SK-N-SH (cell line): ENCODE results near the gene P2RX4. TPM values are rescaled to one million over a fixed set of nuclear protein-coding genes. Genes with fewer than 3 reads are reported as not detected.

Experiments used
- CTCF ChIA-PET: fragments of 300-600, 350-600 bp; formaldehyde crosslinking; extraction: SDS; loops from one replicate; lab custom pipeline; 2021; lab: Yijun Ruan, JAX
- POLR2A ChIA-PET: fragments of 350-600 bp; sonication (Branson Sonifier 250); formaldehyde crosslinking; extraction: SDS; loops from one replicate; lab custom pipeline; 2020; ENCODE audit warnings: antibody characterized with exemption, inconsistent platforms; lab: Yijun Ruan, JAX
- DNase-seq: peaks from one replicate; pipeline ENCODE4 v3.0.0; 2012
- H2AFZ ChIP-seq: fragments of 200-600 bp; sonication (generic); 2 replicates; pipeline ENCODE4 v1.8.1; 2016; ENCODE audit warnings: antibody characterized with exemption, mild to moderate bottlenecking, low read depth
- H3F3A ChIP-seq: fragments of 200-600 bp; sonication (generic); replicated peaks from 2 replicates; pipeline ENCODE3; 2016; ENCODE audit warnings: antibody characterized with exemption, mild to moderate bottlenecking; ENCODE audit not compliant: insufficient read depth
- H3K27ac ChIP-seq, 2 experiments: fragments of 200-500 bp in 1 of 2; fragments of 200-600 bp in 1 of 2; sonication (Bioruptor generic) in 1 of 2; sonication (generic), shearing (Covaris generic) in 1 of 2; 2 replicates each; pipeline versions ENCODE4 v1.5.1 to v1.6.1; 2014 to 2016; ENCODE audit warnings: low read depth in 2 of 2, inconsistent platforms in 1 of 2, low read length in 1 of 2, mild to moderate bottlenecking in 1 of 2, mixed read lengths in 1 of 2
- H3K27me3 ChIP-seq: fragments of 200-600 bp; sonication (generic), shearing (Covaris generic); 2 replicates; pipeline ENCODE4 v1.6.1; 2016; ENCODE audit warnings: mixed run types; ENCODE audit not compliant: insufficient read depth
- H3K36me3 ChIP-seq, 2 experiments: fragments of 200-500 bp in 1 of 2; fragments of 200-600 bp in 1 of 2; sonication (Bioruptor generic) in 1 of 2; sonication (generic) in 1 of 2; replicated peaks in 1 of 2; 2 replicates each; pipeline versions ENCODE3 to v1.5.1; 2014 to 2016; ENCODE audit warnings: low read length in 1 of 2, mild to moderate bottlenecking in 1 of 2; ENCODE audit not compliant: insufficient read depth in 2 of 2, control insufficient read depth in 1 of 2
- H3K4me1 ChIP-seq, 2 experiments: fragments of 200-500 bp in 1 of 2; fragments of 200-600 bp in 1 of 2; sonication (Bioruptor generic) in 1 of 2; sonication (generic), shearing (Covaris generic) in 1 of 2; 2 replicates each; pipeline versions ENCODE4 v1.5.1 to v1.6.1; 2014 to 2016; ENCODE audit warnings: low read depth in 1 of 2, low read length in 1 of 2, mixed run types in 1 of 2; ENCODE audit not compliant: insufficient read depth in 2 of 2, control insufficient read depth in 1 of 2
- H3K4me2 ChIP-seq: fragments of 200-600 bp; sonication (generic), shearing (Covaris generic); 2 replicates; pipeline ENCODE4 v1.6.1; 2017; ENCODE audit warnings: mixed run types
- H3K4me3 ChIP-seq, 2 experiments: fragments of 200-500 bp in 1 of 2; fragments of 200-600 bp in 1 of 2; sonication (Bioruptor generic) in 1 of 2; sonication (generic), shearing (Covaris generic) in 1 of 2; 2 replicates each; pipeline versions ENCODE4 v1.5.1 to v1.8.1; 2014 to 2016; ENCODE audit warnings: low read depth in 2 of 2, inconsistent platforms in 1 of 2, low read length in 1 of 2, mild to moderate bottlenecking in 1 of 2, mixed read lengths in 1 of 2, moderate library complexity in 1 of 2
- H3K79me2 ChIP-seq: fragments of 200-600 bp; sonication (generic); 2 replicates; pipeline ENCODE4 v1.8.1; 2017; ENCODE audit warnings: mild to moderate bottlenecking; ENCODE audit not compliant: insufficient read depth
- H3K9ac ChIP-seq: fragments of 200-600 bp; sonication (generic); 2 replicates; pipeline ENCODE4 v1.6.1; 2017; ENCODE audit warnings: mixed run types
- H3K9me2 ChIP-seq: fragments of 200-600 bp; sonication (generic); 2 replicates; pipeline ENCODE4 v1.6.1; 2017; ENCODE audit warnings: mixed run types
- H3K9me3 ChIP-seq: fragments of 200-600 bp; sonication (generic); 2 replicates; pipeline ENCODE4 v1.6.1; 2017; ENCODE audit warnings: mixed run types, mild to moderate bottlenecking, moderate library complexity
- H4K20me1 ChIP-seq: fragments of 200-600 bp; sonication (generic); 2 replicates; pipeline ENCODE4 v1.6.1; 2017; ENCODE audit warnings: mild to moderate bottlenecking, mixed run types; ENCODE audit not compliant: insufficient read depth
- ELF1 ChIP-seq: IDR thresholded peaks from 2 replicates; pipeline ENCODE4 v1.4.0; 2012
- FOSL2 ChIP-seq: IDR thresholded peaks from 2 replicates; pipeline ENCODE4 v1.4.0; 2012; ENCODE audit warnings: low read depth, mild to moderate bottlenecking, moderate library complexity, borderline replicate concordance
- FOXJ3 ChIP-seq: sonication (generic); formaldehyde crosslinking; IDR thresholded peaks from 2 replicates; pipeline ENCODE4 v1.5.1; 2020; ENCODE audit warnings: mild to moderate bottlenecking, missing genetic modification reagents
- GABPA ChIP-seq: IDR thresholded peaks from 2 replicates; pipeline ENCODE4 v1.4.0; 2012; ENCODE audit warnings: low read depth, mild to moderate bottlenecking
- GATA2 ChIP-seq: sonication (generic); formaldehyde crosslinking; IDR thresholded peaks from 2 replicates; pipeline ENCODE4 v1.5.0; 2020; ENCODE audit warnings: mild to moderate bottlenecking, missing genetic modification reagents
- IRF3 ChIP-seq: fragments of 150-350 bp; IDR thresholded peaks from 2 replicates; pipeline ENCODE4 v1.6.1; 2016; ENCODE audit warnings: mild to moderate bottlenecking, low read depth, low read length
- JUND ChIP-seq: IDR thresholded peaks from 2 replicates; pipeline ENCODE4 v1.4.0; 2012
- MAX ChIP-seq: IDR thresholded peaks from 2 replicates; pipeline ENCODE4 v1.4.0; 2012; ENCODE audit warnings: low read depth
- MXI1 ChIP-seq: IDR thresholded peaks from 2 replicates; pipeline ENCODE4 v1.6.1; 2012; ENCODE audit warnings: mild to moderate bottlenecking, low read depth, low read length, improper control_type of control experiment
- NFIC ChIP-seq: IDR thresholded peaks from 2 replicates; pipeline ENCODE4 v1.4.0; 2012; ENCODE audit warnings: borderline replicate concordance
- REST ChIP-seq: IDR thresholded peaks from 2 replicates; pipeline ENCODE4 v1.6.1; 2012; ENCODE audit warnings: mild to moderate bottlenecking, low read depth, low read length, moderate library complexity
- RXRA ChIP-seq: IDR thresholded peaks from 2 replicates; pipeline ENCODE4 v1.4.0; 2012; ENCODE audit warnings: low read depth, mild to moderate bottlenecking, borderline replicate concordance
- SIN3A ChIP-seq: IDR thresholded peaks from 2 replicates; pipeline ENCODE4 v1.6.1; 2012; ENCODE audit warnings: low read depth, mild to moderate bottlenecking, low read length, moderate library complexity, borderline replicate concordance
- TAF1 ChIP-seq: IDR thresholded peaks from 2 replicates; pipeline ENCODE4 v1.6.1; 2012; ENCODE audit warnings: low read depth, mild to moderate bottlenecking, low read length, moderate library complexity, borderline replicate concordance
- TCF12 ChIP-seq: IDR thresholded peaks from 2 replicates; pipeline ENCODE4 v1.4.0; 2012
- USF2 ChIP-seq: fragments of 150-350 bp; IDR thresholded peaks from 2 replicates; pipeline ENCODE4 v1.6.1; 2017; ENCODE audit warnings: antibody characterized with exemption, low read length, low read depth, borderline replicate concordance
- ZBTB33 ChIP-seq: IDR thresholded peaks from 2 replicates; pipeline ENCODE4 v1.4.0; 2012; ENCODE audit warnings: low read depth, borderline replicate concordance
- WGBS: methylation state at CpG from one replicate; pipeline ENCODE4 v1.1.6; 2017; ENCODE audit warnings: low lambda C conversion rate; 5-methylcytosine and 5-hydroxymethylcytosine counted together
- polyA plus RNA-seq, 3 experiments: library from polyadenylated mRNA; depleted of rRNA; stranded (reverse); fragments of >200 nt; gene quantifications; 2 replicates each; pipeline ENCODE4 v1.2.3, GENCODE V29; 2012

Gene P2RX4
- polyA plus RNA-seq, 1 of the 3 experiments (the other 2 are of a cell fraction) = 32.2 TPM

GRCh38 chr12:121261398-121261797, 51.5 kb downstream of the P2RX4 start:
- CTCF ChIA-PET = no interaction called here
- Histone ChIP-seq H3K9me2 (no peaks in the 10 kb centered on the region), H3K4me2 (no peak overlapping the region), H3K79me2 (no peaks in the 10 kb centered on the region), H3K36me3 (peaks cover 5 to 6% of the 10 kb centered on the region in 2 experiments), H3K4me3 (no peak overlapping the region), H3K27ac (no peak overlapping the region), H3F3A (no peaks in the 10 kb centered on the region), H4K20me1 (no peaks in the 10 kb centered on the region), H3K27me3 (no peaks in the 10 kb centered on the region)
- DNase-seq = no peak
- TF ChIP-seq USF2 (no peak), REST (no peak), IRF3 (no peak), ZBTB33 (no peak), TCF12 (no peak), GATA2 (no peak), TAF1 (no peak), SIN3A (no peak), FOXJ3 (CRISPR knock-in tag) (no peak), NFIC (no peak), FOSL2 (no peak), ELF1 (no peak), MAX (no peak), MXI1 (no peak), GABPA (no peak), JUND (no peak), RXRA (no peak)
- TF ChIP-seq, all 33 proteins: peak for 0
- POLR2A ChIA-PET = no interaction called here
- Histone ChIP-seq H3K4me1 (no peaks in the 10 kb centered on the region), H3K9me3 (no peaks in the 10 kb centered on the region), H2AFZ (no peak overlapping the region), H3K9ac (no peak overlapping the region)
- 86% methylated on average over 6 of the region's 6 CpGs for WGBS
